Erythroblast (primary cell): ENCODE data around the gene MYCBP2.

Experiments
- GATA1 ChIP-seq: IDR thresholded peaks from 2 replicates; pipeline ENCODE4 v1.6.1; 2011; ENCODE audit warnings: low read depth, mild to moderate bottlenecking, control low read depth, low read length, moderate library complexity
- POLR2A ChIP-seq: IDR thresholded peaks from 2 replicates; pipeline ENCODE4 v1.6.1; 2011; ENCODE audit warnings: mild to moderate bottlenecking, low read length

GRCh38 chr13:77299587-77299986 is 27.3 kb downstream of the MYCBP2 start:
- TF ChIP-seq POLR2A (no peak), GATA1 (no peak)
